Measurements from ENCODE around the gene LAYN. TPM values are rescaled to one million over a fixed set of nuclear protein-coding genes. Genes with fewer than 3 reads are reported as not detected.

LAYN gene
- total RNA-seq, 4 donors from 2014 or later, result 36.4 to 64.5 (median 49.3) TPM

DNA sequence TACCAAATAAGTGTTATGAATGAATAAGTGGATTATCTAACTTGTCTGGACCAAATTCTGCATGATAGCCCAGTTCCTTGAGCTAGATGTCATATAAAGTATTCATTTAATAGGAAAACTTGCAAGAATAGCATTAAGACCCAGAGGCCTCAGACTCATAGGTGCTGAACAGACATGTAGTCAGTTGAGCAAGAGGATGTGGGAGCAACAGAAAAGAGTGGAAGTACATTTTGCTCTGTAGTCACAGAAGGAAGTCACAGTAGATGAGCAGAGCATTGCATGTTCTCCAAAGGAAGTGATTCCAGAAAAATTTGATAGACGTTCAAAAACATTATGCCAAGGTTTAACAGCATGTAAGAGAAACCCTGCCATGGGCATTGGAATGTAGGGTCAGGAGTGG, 16.5 kb upstream of the LAYN start:
- 65 to 83% methylated on average over 1 of the region's 1 CpG for WGBS, 2 donors
- no peaks in the 10 kb centered on the region for H3K9me3 ChIP-seq
- TF ChIP-seq, protein P1, sequence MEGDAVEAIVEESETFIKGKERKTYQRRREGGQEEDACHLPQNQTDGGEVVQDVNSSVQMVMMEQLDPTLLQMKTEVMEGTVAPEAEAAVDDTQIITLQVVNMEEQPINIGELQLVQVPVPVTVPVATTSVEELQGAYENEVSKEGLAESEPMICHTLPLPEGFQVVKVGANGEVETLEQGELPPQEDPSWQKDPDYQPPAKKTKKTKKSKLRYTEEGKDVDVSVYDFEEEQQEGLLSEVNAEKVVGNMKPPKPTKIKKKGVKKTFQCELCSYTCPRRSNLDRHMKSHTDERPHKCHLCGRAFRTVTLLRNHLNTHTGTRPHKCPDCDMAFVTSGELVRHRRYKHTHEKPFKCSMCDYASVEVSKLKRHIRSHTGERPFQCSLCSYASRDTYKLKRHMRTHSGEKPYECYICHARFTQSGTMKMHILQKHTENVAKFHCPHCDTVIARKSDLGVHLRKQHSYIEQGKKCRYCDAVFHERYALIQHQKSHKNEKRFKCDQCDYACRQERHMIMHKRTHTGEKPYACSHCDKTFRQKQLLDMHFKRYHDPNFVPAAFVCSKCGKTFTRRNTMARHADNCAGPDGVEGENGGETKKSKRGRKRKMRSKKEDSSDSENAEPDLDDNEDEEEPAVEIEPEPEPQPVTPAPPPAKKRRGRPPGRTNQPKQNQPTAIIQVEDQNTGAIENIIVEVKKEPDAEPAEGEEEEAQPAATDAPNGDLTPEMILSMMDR (IDR thresholded peaks at IDR 0.05), result no peak
- no peak for TF ChIP-seq POLR2A (IDR thresholded peaks at IDR 0.05)
- DNase-seq, result no peak
- intact Hi-C loops (cut with DNase I), result no loop called here
- H3K4me1 ChIP-seq, result no peaks in the 10 kb centered on the region
- H3K4me3 ChIP-seq (replicated peaks in 1 of 3), result no peak overlapping the region
- H3K27me3 ChIP-seq, result no peaks in the 10 kb centered on the region
- no peak overlapping the region for H3K27ac ChIP-seq
- H3K36me3 ChIP-seq, result no peaks in the 10 kb centered on the region

- intact Hi-C loops (cut with DNase I), result no loop called here
- no peaks in the 10 kb centered on the region for H3K4me1 ChIP-seq
- no peaks in the 10 kb centered on the region for H3K9me3 ChIP-seq
These were observed 15.1 kb upstream of the LAYN start for GRCh38 chr11:111525456-111525855.

GRCh38 chr11:111526501-111526900, 14.0 kb upstream of the LAYN start:
- no peak for DNase-seq
- 83 to 90% methylated on average over 1 of the region's 1 CpG for WGBS, 2 donors
- Histone ChIP-seq H3K4me3 (replicated peaks in 1 of 3) (no peak overlapping the region), H3K4me1 (no peaks in the 10 kb centered on the region), H3K9me3 (no peaks in the 10 kb centered on the region), H3K27ac (no peak overlapping the region), H3K27me3 (no peaks in the 10 kb centered on the region), H3K36me3 (no peaks in the 10 kb centered on the region)
- TF ChIP-seq POLR2A (IDR thresholded peaks at IDR 0.05), result no peak
- TF ChIP-seq, protein P1 (IDR thresholded peaks at IDR 0.05), result no peak
- intact Hi-C loops (cut with DNase I), result no loop called here

More at GRCh38 chr11:111525456-111525855, 15.1 kb upstream of the LAYN start:
- no peaks in the 10 kb centered on the region for H3K27me3 ChIP-seq
- TF ChIP-seq, protein P1 (IDR thresholded peaks at IDR 0.05), result no peak
- TF ChIP-seq POLR2A (IDR thresholded peaks at IDR 0.05), result no peak
- H3K27ac ChIP-seq, result no peak overlapping the region
- H3K4me3 ChIP-seq (replicated peaks in 1 of 3), result no peak overlapping the region
- H3K36me3 ChIP-seq, result no peaks in the 10 kb centered on the region
- WGBS, 2 donors, result 98 to 100% methylated on average over 1 of the region's 1 CpG
- DNase-seq, result no peak

GRCh38 chr11:111527279-111527678, 13.2 kb upstream of the LAYN start:
- WGBS, 2 donors, result 84 to 89% methylated on average over 1 of the region's 1 CpG
- H3K4me1 ChIP-seq, result no peaks in the 10 kb centered on the region
- no peaks in the 10 kb centered on the region for H3K9me3 ChIP-seq
- H3K36me3 ChIP-seq, result no peaks in the 10 kb centered on the region
- H3K27me3 ChIP-seq, result no peaks in the 10 kb centered on the region
- no peak for DNase-seq
- no peak overlapping the region for H3K27ac ChIP-seq
- H3K4me3 ChIP-seq (replicated peaks in 1 of 3), result no peak overlapping the region
- no peak for TF ChIP-seq POLR2A (IDR thresholded peaks at IDR 0.05)
- TF ChIP-seq, protein P1 (IDR thresholded peaks at IDR 0.05), result no peak
- intact Hi-C loops (cut with DNase I), result no loop called here

GRCh38 chr11:111528557-111528956, 12.0 kb upstream of the LAYN start:
- DNase-seq, result no peak
- intact Hi-C loops (cut with DNase I), result no loop called here
- Histone ChIP-seq H3K4me1 (no peaks in the 10 kb centered on the region), H3K27ac (no peak overlapping the region), H3K27me3 (no peaks in the 10 kb centered on the region), H3K4me3 (replicated peaks in 1 of 3) (no peak overlapping the region), H3K9me3 (no peaks in the 10 kb centered on the region), H3K36me3 (no peaks in the 10 kb centered on the region)
- 63 to 70% methylated on average over 1 of the region's 1 CpG for WGBS, 2 donors
- TF ChIP-seq, protein P1 (IDR thresholded peaks at IDR 0.05), result no peak
